ENCODE measurements around the gene BAZ1A.
"Not testable (repeated sequence)": the region's sequence is repeated elsewhere in the genome, so short reads cannot be mapped to it uniquely, and the experiment has no call there.

BAZ1A gene

DNA sequence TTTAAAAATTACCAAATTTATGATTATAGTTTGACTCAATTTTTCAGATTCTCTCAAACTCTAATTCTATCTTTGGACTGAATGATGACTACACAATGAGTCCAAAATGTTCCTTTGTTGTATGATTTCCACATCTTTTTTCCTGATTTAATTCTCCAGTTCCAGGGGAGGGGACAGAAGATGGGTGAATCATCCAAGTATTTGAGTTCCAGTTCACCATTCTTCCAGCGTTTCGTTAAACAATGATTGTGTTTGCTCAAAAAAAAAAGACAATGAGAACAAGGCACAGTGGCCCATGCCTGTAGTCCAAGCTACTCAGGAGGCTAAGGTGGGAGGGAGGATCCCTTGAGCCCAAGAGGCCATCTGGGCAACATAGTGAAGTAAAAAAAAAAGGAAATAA is 23.8 kb downstream of the BAZ1A start:
- no peak for DNase-seq

DNA sequence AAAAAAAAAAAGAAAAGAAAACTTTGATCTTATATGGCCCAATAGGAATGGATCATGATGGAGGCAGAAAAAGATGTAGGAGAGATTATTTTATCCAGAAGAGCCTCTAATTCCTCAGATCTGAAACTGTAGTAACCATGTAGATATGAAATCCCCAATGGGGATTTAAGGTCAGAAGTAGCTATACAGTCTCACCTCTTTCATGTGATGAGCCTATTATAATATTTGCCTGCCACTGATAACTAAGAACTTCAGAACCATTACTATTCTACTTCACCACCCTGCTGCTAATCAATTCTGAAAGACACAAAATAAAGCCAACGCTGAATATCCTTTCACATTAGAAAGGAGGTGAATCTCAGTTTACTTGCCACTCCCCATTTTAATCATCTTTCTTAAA is 29.3 kb downstream of the BAZ1A start:
- DNase-seq, result no peak

DNA sequence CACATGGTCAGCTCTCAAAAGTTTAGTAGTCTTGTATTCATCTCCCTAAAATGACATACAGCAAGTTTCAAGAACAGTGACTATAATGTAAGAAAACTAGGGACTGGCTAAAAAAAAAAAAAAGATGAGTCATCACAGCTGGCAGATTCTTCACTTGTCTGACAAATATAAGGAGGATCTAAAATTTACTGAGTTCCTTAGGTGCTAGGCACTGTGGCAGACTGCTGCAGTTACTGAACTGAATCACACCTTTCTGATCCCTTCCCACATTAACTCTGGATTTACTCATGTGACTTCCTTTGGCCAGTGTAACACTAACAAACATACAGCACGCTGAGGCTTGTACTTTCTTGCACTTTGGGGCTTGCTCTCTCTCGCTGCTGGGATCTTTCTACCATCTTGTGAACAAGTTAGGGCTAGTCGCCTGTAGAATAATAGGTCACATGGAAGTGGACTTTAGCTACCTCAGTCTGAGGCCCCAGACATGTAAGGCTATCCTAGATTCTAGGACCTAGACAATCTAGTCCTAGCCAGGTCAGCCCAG is 32.1 kb downstream of the BAZ1A start:
- DNase-seq, result no peak

DNA sequence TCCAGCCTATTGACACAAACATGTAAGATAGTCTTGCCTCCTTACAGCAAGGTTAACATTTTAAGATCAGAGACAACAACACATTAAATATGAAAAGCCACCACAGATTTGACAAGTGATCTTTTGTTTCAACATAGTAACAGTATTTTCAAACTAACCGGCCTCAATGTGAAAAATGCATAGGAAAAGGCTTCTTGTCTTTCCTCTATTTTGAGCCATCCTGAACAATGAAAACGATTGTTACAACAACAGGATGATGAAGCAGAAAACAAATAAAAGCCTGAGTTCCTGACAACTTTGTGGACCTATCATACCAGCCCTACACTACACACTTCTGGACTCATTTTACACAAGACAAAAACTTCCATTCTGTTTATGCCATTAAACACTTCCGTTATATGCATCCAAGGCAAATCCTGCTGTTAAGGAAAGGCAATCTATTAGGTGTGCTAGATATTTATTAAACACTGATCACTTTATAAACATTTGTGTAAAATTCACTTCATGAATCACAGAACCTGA is 37.3 kb downstream of the BAZ1A start:
- no peak for DNase-seq

DNA sequence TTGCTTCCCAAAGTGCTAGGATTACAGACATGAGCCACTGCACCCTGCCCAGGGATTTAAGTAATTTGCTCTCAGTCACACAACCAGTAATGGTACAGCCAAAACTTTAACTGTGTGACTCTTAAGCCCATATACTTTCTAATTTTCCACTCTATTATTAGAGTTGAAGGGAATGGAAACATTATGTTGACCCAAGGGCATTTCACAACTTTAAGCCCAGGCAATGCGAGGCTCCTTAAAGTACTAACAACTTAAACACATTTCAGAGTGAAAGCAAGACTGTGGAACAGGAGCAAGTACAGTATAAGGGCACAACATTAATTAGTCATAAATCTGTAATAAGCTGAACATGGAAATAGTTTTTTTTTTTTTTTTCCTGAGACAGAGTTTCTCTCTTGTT is 39.8 kb downstream of the BAZ1A start:
- no peak for DNase-seq

DNA sequence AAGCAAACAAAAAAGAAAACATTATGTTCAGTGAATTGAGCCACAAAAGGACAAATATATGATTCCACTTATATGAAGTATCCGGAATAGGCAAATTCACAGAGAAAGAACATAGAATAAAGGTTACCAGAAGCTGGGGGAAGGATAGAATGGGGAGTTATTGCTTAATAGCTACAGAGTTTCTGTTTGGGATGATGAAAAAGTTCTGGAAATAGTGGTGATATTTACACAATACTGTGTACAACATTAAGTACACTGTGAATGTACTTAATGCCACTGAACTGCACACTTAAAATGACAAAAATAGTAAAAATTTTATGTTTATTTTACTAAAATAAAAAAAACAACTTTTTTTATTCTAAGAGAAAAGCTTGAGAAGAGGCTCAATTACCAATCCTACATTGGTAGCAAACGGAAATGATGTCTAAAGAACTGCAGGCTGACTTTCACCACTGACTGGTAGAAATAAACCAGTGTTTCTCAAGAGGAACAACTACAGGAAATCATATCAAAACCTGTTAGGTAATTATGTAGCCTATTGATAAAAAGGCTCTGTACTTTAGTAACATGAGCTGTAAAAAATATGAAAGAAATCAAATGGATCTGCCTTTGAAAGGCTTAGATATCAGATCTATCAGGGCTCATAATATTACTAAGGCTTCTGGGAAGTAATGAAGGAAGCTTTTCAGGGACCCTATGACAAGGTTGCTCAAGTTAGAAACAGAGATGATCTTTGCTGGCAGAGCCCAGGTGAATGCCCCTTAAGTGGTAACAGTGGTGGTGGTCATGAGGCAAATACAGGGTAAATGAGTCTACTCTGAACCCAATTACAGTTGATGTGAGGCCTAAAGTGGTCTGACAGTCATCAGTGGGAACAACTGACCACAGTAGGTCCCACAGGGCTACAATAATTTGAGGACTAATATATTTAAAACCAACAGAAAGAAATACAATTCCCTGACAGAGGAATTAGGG is 41.3 kb downstream of the BAZ1A start:
- no peak for DNase-seq

DNA sequence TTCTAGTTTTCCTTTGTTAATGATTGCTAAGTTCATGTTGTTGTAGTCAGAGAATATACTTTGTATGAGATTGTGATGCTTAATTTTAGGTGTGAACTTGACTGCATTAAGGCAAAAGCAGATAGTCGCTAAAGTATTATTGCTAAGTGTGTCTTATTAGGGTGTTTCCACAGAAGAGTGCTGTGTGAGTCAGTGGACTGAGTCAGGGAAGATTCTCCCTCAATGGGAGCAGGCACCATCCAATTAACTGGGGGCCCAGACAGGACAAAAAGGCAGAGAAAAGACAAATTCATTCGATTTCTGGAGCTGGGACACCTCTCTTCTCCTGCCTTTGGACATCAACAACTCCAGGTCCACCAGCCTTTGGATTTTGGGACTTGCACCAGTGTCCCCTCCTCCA is 48.5 kb downstream of the BAZ1A start:
- no peak for DNase-seq

DNA sequence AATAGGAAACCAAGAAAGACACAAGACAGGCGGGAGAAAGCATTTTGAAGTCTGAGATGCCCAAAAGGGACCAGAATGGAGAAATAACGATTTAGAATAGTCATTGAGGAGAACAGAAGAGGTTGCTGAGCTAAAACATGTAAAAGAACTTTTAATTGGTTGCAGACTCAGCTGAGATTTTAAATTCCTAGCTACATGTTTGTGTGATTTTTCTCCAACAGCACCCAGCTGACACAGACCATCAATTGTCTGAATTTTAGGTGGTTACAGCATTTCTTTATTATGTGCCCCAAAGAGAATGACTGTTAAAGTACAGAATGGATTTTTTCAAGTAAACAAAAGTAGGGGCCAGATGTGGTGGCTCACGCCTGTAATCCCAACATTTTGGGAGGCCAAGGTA is 50.3 kb downstream of the BAZ1A start:
- no peak for DNase-seq

DNA sequence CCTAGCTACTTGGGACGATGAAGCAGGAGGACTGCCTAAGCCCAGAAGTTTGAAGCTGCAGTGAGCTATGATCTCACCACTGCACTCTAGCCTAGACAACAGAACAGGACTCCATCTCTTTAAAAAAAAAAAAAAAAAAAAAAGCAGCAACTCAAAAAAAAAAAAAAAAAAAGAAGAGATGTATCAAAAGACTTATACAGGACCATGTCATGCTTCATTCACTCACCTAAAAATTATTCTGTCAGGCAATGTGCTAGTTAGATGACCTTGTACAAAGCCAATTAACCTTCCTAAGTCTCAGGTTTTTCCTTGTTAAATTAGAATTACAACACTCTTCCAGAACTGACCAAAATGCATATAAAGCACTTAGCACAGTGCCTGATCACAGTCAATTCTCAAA is 50.9 kb downstream of the BAZ1A start:
- no peak for DNase-seq

DNA sequence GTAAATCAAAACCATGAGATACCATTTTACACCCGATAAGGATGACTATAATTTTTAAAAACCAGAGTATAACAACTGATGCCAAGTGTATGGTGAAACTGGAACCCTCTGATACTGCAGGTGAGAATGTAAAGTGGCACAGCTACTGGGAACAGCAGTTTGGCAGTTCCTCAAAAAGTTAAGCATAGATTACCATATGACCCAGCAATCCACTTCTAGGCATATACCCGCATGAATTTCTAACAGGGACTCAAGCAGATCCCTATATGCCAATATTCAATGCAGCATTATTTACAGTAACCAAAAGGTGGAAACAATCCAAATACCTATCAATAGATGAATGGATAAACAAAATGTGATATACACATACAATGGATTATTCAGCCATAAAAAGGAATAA is 57.4 kb downstream of the BAZ1A start:
- no peak for DNase-seq

DNA sequence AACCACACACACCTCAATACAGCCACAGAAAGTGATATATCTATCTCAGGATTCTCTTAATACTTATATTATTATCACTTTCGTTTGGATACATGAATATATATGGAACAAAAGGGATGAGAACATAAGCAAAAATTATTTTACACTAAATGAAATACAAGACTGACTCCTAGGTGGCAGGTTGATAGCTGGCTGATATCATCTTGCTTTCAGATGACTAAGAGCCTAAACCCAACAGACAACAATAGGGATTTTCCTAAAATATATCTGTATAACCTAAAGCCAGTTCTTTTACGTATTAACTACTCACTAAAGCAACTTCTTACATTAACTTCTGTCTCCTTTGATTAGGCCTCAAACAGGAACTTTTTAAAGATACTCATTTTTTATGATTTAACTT is 65.1 kb downstream of the BAZ1A start:
- DNase-seq, result no peak

DNA sequence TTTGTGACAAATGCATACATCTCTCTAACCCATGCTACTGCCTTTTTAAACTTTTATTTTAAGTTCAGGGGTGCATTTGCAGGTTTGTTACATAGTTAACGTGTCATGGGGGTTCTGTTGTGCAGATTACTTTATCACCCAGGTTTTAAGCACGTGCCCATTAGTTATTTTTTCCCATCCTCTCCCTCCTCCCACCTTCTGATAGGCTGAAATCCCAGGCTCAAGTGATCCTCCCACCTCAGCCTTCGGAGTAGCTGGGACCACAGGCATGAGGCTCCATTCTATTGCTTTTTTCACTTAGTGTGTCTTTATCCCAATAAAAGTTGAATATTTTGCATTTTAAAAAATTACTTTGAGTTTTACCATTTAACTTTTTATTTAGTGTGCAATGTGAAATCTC is 68.9 kb downstream of the BAZ1A start:
- no peak for DNase-seq

DNA sequence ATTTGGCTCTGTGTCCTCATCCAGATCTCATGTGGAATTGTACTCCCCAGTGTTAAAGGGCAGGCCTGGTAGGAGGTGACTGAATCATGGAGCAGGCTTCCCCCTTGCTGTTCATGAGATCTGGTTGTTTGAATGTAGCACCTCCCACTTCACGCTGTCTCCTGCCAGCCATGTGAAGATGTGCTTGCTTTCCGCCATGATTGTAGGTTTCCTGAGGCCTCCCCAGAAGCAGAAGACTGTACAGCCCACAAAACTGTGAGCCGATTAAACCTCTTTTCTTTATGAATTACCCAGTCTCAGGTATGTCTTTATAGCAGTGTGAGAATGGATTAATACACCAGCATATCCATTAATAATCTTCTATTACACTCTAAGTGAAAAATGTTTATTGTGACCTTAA is 70.2 kb downstream of the BAZ1A start:
- DNase-seq, result no peak

DNA sequence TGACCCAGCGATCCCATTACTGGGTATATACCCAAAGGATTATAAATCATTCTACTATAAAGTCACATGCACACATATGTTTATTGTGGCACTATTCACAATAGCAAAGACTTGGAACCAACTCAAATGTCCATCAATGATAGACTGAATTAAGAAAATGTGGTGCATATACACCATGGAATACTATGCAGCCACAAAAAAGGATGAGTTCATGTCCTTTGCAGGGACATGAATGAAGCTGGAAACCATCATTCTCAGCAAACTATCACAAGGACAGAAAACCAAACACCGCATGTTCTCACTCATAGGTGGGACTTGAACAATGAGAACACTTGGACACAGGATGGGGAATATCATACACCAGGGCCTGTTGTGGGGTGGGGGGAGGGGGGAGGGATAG is 76.3 kb downstream of the BAZ1A start:
- DNase-seq, result not testable (repeated sequence)

DNA sequence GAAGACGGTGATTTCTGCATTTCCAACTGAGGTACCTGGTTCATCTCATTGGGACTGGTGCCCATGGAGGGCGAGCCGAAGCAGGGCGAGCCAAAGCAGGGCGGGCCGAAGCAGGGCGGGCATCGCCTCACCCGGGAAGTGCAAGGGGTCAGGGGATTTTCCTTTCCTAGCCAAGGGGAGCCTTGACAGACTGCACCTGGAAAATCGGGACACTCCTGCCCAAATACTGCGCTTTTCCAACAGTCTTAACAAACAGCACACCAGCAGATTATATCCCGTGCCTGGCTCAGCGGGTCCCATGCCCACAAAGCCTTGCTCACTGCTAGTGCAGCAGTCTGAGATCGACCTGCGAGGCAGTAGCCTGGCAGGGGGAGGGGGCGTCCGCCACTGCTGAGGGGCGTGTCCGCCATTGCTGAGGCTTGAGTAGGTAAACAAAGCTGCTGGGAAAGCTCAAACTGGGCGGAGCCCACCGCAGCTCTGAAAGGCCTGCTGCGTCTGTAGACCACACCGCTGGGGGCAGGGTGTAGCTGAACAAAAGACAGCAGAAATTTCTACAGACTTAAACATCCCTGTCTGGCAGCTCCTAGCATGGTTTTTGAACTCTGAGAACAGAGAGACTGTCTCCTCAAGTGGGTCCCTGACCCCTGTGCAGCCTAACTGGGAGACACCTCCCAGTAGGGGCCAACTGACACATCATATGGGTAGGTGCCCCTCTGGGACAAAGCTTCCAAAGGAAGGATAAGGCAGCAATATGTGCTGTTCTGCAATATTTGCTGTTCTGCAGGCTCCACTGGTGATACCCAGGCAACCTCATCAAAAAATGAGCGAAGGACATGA is 77.2 kb downstream of the BAZ1A start:
- no peak for DNase-seq

DNA sequence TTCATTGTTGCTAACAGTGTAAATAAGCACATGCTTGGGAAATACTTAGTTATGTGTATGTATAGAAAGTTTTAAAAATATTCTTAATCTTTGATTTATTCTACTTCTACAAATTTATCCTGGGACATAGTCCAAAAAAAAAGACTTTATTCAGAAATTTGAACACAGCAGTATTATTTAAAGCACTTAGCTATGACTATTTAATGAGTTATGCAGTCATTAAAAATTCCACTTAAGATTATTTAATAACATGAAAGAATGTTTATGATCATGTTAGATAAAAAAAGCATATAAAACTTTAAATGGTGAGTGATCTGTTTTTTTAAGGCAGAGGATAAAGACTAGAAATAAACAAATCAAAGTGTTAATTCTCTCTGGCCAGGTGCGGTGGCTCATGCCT is 78.3 kb downstream of the BAZ1A start:
- DNase-seq, result no peak

DNA sequence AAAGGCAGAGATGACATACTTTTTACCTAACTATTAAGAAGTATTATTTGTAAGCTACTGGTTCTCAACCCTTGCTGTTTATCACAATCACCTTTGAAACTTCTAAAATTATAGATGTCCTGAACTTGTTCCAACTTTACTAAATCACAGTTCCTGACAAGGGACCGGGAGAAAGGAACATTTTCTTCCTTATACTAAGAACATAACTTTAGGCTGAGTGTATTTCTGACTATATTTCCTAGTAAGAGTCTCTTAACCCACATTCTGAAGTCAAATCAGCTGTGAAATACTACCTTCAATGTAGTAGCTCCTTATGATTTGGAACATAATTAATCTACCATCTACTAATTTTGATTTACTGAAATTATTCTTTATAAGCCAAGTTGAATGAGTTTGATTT is 80.2 kb downstream of the BAZ1A start:
- no peak for DNase-seq

DNA sequence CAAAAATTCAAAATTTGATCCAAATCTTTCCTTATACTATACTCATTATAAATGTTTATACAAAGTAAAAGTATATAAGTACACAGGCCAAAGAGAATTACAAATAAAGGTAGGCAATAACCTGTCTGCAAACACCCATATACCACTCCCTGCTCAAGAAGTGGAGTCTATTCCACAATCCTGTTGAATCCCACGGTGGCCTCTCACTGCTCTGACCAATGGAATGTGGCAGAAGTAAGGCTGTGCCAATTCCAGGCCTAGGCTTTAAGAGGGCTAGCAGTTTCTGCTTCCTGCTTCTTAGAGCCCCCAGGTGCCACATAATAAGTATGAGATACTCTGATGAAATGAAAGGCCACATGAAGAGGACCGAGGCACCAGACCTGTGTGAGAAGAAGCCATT is 80.9 kb downstream of the BAZ1A start:
- DNase-seq, result no peak

DNA sequence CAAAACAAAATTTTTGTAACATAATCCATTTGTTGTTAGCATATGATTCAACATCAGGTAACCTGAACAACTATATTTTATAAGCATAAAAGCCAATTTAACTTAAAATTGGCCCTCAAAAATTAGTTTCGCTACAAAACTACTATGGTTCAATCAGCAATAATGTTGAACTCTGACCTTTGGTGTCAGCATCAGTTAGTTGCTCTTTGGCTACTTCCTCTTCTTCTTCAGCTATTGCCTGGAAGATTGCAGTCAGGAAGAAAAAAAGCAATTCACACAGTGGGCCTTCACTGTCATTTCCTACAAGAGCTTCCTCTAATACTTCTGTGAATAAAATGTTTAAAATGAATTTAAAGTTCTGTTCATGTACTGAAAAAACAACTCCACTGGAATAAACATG is 82.6 kb downstream of the BAZ1A start:
- DNase-seq, result no peak

DNA sequence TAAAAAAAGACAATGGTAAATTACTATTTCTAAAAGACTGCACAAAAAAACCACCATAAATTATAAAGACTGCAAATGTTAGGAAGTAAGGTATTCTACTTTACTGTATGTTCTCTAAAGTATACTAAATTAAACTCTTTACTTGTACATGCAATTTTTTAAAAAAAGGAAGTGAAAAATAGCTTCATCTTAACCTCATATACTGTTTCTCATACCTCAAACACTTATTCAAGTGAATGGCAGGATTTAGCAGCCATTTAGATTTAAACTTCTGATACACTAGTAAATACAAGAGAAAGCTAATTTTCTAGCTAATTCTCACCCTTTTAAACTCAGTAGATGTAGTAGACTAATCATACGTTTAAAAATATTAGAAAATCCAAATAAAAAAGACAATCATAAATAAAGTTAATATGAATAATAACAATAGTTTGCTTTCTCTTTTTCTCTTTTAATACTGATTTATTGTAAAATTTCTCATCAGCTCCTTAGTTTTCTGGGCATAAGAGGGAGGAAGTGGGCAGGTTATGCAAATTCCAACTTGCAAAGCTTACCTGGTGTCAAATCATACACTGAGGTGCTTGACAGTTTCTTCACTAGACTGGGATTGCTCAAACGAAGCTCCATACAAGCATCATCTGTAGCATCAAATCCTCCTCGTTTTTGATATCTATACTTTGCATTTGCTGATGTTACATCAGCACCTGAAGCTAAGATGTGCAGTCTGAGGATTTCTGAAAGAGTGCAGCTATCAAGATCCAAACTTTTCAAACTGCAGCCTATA is 89.7 kb downstream of the BAZ1A start:
- DNase-seq, result no peak

DNA sequence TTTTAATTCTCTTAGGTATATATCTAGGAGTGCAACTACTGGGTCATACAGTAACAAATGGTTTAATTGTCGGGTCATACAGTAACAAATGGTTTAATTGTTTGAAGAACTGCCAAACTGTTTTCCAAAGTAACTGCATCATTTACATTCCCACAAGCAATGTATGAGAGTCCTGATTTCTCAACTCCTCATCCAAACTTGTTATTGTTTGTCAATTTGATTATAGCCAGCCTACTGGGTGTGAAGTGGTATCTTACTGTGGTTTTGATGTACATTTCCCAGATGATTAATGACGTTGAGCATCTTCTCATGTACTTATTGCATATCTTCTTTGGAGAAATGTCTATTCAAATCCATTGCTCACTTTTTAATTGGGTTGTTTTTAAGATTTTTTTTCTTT is 93.1 kb downstream of the BAZ1A start:
- no peak for DNase-seq

DNA sequence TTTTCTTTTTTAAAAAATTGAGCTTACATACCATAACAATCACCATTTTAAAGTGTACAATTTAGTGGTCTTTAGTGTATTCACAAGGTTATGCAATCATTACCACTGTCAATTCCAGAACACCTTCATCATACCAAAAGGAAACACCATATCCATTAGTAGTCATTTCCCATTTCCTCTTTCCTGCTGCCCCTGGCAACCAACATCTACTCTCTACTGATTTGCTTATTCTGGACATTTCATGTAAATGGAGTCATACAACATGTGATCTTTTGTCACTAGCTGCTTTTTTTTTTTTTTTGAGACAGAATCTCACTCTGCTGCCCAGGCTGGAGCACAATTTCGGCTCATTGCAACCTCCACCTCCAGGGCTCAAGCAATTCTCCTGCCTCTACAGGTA is 93.9 kb downstream of the BAZ1A start:
- DNase-seq, result no peak

DNA sequence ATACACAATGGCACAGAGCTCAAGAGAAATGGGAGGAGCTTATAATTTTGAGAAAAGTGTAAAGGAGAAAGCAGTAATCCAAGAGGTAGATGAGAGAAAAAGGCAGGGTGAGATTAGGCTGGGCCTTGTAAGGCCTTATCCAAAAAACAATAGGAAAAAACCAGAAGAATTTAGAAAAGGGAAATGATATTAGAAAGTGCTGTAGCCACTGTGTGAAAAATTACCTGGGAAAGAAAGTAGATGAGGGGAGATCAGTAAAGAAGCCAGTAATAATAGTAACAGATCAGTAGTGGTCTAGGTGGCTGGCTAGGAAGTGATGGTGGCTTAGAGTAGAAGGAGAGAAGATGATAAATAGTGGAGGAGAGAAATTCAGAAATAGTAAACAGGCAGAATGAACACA is 94.5 kb downstream of the BAZ1A start:
- no peak for DNase-seq

Measured in activated CD4-positive, alpha-beta T cell treated with anti-CD3 and anti-CD28 coated beads for 1 hour (primary cell).